ENCODE results near the gene KCTD1.

KCTD1 gene

GRCh38 chr18:26503382-26503781 lies 45.0 kb downstream of the KCTD1 start:
- no peak for DNase-seq (ENCODE audit: low spot score)
- no peak for TF ChIP-seq CTCF (IDR thresholded peaks at IDR 0.05; ENCODE audit: extremely low read depth, missing control alignments)

GRCh38 chr18:26502823-26503222 lies 45.5 kb downstream of the KCTD1 start:
- DNase-seq (ENCODE audit: low spot score), result no peak
- no peak for TF ChIP-seq CTCF (IDR thresholded peaks at IDR 0.05; ENCODE audit: extremely low read depth, missing control alignments)

GRCh38 chr18:26497866-26498265 lies 50.5 kb downstream of the KCTD1 start:
- no peak for TF ChIP-seq CTCF (IDR thresholded peaks at IDR 0.05; ENCODE audit: extremely low read depth, missing control alignments)
- DNase-seq (ENCODE audit: low spot score), result no peak

- DNase-seq (ENCODE audit: low spot score), result no peak
- TF ChIP-seq CTCF (IDR thresholded peaks at IDR 0.05; ENCODE audit: extremely low read depth, missing control alignments), result no peak
Measured at GRCh38 chr18:26496528-26496927, 51.8 kb downstream of the KCTD1 start.

GRCh38 chr18:26495287-26495686 lies 53.1 kb downstream of the KCTD1 start:
- no peak for TF ChIP-seq CTCF (IDR thresholded peaks at IDR 0.05; ENCODE audit: extremely low read depth, missing control alignments)
- no peak for DNase-seq (ENCODE audit: low spot score)

GRCh38 chr18:26493021-26493420 lies 55.3 kb downstream of the KCTD1 start:
- no peak for DNase-seq (ENCODE audit: low spot score)
- TF ChIP-seq CTCF (IDR thresholded peaks at IDR 0.05; ENCODE audit: extremely low read depth, missing control alignments), result no peak

- DNase-seq (ENCODE audit: low spot score), result no peak
- no peak for TF ChIP-seq CTCF (IDR thresholded peaks at IDR 0.05; ENCODE audit: extremely low read depth, missing control alignments)
Measured at GRCh38 chr18:26491194-26491816, 57.0 kb downstream of the KCTD1 start.

All from GM20000 (cell line).